Measurements from ENCODE around the gene ZNF496.
"Not testable (repeated sequence)": the region's sequence is repeated elsewhere in the genome, so short reads cannot be mapped to it uniquely, and the experiment has no call there.

Gene ZNF496

DNA sequence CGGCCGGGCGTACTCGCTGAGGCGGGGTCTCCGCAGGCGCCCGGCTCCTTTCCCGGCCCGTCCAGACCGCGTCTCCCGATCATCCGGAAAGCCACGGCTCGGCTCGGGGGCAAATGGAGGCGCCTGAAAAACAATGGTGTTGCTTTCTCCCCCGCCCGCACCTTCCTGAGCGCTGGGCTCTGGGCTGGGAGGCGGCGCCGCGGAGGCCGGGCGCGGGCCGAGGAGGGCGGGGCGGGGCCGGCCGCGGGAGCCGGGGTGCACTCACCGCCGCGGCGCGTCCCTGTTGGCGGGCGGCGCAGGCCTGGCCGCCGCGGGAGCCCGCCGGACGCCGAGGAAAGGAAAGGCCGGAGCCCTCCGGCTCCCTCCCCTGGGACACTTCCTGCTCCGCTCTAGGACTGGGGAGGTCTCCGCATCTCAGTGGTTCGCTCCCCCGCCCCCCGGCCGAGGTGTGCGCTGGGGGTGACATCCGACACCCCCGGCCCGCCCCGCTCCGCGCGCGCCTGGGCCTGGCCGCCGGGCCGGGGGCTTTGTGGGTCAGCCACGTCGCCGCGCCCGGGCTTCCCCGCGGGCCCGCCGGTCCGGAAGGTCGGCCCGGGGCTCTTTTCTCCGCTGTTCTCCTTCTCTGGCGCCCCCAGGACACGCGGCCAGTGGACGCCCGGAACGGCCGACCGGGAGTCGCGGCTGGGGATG is at the start of gene ZNF496:
TSS of gene ZNF496 (minus strand) at position 343 of the 690 bp plus-strand sequence. CDS start 2,289 bp downstream, outside the sequence.
- peak; percentile 94 for DNase-seq

- DNase-seq, result no peak
These were observed 46.8 kb upstream of the ZNF496 start for GRCh38 chr1:247378334-247379073.

DNA sequence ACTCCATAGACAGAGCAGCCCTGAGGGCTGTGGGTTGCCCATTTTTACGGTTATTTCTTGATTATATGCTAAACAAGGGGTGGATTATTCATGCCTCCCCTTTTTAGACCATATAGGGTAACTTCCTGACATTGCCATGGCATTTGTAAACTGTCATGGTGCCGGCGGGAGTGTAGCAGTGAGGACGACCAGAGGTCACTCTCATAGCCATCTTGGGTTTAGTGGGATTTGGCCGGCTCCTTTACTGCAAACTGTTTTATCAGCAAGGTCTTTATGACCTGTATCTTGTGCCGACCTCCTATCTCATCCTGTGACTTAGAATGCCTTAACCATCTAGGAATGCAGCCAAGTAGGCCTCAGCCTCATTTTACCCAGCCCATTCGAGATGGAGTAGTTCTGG is 46.0 kb upstream of the ZNF496 start:
- DNase-seq, result not testable (repeated sequence)

- no peak for DNase-seq
These were observed 45.0 kb upstream of the ZNF496 start for GRCh38 chr1:247376659-247377058.

DNA sequence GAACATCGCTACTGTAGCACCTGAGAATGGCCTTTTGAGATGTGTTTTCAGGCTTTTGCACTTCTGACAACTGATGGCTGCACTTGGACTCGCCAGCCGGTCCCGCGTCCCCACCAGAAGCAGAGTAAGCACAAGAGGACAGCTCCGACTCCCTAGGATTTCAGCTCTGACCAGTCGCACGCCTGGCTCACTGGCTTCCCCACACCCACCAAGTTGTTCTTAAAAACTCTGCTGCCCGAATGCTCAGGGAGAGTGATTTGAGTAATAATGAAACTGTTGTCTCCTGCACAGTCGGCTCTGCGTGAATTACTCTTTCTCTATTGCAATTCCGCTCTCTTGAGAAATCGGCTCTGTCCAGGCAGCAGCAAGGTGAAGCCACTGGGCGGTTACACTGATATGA is 44.1 kb upstream of the ZNF496 start:
- DNase-seq, result no peak

DNA sequence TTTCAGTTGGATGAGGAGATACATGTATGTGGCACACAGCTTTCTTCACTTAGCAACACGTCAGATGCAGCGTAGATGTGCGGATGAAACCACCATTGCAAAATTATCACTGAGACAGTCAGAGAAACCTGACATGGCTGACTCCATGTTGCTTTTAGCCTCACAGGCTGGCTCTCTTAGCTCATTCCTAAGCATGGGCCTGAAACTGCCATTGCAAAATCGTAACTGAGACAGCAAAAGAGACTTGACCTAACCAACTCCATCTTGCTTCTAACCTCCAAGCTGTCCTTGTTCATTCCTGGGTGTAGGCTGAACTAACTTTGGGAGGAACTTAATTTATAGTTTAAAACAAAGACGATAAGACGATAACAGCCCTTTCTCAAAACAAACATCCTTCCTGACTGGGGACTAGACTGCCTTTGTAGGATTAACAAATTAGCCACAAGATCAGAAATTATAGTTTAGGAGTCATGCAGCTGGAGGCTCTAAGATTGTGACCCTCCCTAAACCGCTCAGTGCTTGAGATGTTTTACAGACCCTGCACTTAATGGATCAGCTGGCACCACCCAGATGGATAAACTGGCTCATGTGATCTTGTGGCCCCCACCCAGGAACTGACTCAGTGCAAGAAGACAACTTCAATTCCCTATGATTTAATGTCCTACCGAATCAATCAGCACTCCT is 43.1 kb upstream of the ZNF496 start:
- not testable (repeated sequence) for DNase-seq

GRCh38 chr1:247373721-247374141 is 42.1 kb upstream of the ZNF496 start:
- peak; percentile 47 for DNase-seq

GRCh38 chr1:247371801-247372259 is 40.2 kb upstream of the ZNF496 start:
- no peak for DNase-seq

- no peak for DNase-seq
These were observed 39.4 kb upstream of the ZNF496 start for GRCh38 chr1:247370786-247371732.

DNA sequence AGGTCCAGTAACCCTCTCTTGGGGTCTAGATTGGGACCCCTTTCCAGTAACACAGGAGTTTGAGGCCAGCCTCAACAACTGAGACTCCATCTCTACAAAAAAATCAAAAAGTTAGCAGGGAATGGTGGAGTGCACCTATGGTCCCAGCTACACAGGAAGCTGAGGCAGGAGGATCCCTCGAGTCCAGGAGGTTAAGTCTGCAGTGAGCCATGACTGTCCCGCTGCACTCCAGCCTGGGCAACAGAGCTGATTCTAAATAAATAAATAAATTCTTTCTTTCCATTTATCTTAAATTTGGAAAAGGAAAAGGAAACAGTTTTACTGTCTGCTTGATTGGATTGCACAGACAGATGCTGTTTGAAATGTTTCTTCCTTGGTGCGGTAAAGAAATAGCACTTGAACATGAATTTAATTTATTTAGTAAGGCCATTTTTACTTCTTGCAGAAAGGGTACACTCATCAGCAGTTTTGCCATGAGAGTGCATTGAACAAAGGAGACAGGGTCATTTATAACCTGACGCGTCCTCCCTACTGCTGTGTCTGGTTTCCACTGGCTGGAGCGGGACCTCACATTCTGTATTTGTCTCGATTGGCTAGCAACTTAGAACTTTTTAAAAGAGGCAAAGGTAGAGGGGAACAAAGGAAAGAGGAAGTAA is 37.0 kb upstream of the ZNF496 start:
- no peak for DNase-seq

DNA sequence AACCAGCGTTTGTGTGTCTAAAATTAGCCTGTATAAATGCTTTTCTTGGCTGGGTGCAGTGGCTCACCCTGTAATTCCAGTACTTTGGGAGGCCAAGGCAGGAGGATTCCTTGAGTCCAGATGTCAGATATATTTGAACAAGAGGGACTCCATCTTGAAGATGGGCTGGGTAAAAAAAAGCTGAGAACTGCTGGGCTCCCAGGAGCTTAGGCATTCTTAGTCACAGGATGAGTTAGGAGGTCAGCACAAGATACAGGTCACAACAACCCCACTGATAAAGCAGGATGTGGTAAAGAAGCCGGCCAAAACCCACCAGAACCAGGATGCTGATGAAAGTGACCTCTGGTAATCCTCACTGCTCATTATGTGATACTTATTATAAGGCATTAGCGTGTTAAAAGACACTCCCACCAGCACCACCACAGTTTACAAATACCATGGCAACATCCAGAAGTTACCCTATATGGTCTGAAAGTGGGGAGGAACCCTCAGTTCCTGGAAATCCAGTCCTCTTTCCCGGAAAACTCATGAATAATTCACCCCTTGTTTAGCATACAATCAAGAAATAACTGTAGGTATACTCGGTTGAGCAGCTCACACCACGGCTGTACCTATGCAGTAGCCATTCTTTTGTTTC is 36.2 kb upstream of the ZNF496 start:
- DNase-seq, result no peak

DNA sequence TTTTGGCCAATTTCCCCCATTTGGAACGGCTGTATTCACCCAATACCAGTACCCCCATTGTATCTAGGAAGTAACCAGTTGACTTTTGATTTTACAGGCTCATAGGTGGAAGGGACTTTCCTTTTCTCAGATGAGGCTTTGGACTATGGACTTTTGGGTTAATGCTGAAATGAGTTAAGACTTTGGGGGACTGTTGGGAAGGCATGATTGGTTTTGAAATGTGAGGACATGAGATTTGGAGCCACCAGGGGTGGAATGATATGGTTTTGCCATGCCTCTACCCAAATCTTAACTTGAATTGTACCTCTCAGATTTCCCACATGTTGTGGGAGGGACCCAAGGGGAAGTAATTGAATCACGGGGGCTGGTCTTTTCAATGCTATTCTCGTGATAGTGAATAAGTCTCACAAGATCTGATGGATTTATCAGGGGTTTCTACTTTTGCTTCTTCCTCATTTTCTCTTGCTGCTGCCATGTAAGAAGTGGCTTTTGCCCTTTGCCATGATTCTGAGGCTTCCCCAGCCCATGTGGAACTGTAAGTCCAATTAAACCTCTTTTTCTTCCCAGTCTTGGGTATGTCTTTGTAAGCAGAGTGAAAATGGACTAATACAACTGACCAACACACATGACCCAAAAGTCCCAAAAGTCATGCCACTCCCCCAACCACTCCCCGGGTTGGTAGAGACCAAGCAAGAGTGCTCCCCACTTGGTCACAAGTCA is 35.4 kb upstream of the ZNF496 start:
- no peak for DNase-seq

GRCh38 chr1:247366345-247366744 is 34.7 kb upstream of the ZNF496 start:
- not testable (repeated sequence) for DNase-seq

- DNase-seq, result no peak
These were observed 33.4 kb upstream of the ZNF496 start for GRCh38 chr1:247365023-247365422.

GRCh38 chr1:247363000-247363399 is 31.3 kb upstream of the ZNF496 start:
- not testable (repeated sequence) for DNase-seq

DNA sequence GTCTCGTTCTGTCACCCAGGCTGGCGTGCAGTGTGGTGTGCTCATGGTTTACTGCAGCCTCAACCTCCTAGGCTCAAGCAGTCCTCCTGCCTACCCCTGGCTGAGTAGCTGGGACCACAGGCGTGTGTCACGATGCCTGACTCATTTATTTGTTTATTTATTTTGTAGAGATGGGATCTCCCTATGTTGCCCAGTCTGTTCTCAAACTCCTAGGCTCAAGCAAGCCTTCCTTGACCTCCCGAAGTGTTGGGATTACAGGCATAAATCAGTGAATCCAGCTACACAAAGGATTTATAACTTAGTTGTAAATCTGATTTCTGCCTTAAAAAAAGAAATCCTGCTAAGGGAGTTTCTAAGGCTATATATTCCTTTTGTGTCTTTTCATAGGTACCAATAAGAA is 30.5 kb upstream of the ZNF496 start:
- no peak for DNase-seq

DNA sequence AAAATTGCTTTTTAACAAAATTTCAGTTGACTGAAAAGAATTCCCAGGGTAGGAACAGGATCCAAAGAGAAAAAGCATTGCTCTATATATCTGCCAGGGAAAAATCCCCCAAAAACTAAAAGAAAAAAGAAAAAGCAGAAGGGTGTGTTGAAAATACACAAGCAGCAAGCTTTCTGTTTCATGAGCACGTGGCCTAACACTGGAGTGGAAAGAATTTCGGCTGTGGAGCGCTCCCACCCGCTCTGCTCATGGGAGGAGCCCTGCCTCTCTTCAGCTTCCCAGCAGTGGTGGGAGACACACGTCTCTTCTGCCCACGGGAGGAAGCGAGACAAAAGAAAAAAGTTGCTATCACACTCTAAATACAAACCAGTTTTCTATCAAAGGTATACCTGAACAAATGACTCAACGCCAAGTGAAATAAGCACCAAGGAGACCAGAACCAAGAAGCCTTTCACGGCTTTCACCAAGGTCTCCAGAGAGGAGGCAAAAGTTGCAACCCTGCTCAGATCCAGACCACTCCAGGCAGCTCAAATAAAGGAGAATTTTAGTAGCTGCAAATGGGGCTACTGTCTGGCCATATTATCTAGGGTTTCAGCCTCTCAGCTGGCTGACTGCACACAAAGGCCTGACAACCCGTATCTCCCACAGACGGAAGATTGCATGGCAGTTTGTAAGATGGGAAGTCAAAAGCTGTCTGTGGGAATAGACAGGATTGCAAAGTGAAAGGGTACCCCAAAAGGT is 29.5 kb upstream of the ZNF496 start:
- DNase-seq, result peak; percentile 82

DNA sequence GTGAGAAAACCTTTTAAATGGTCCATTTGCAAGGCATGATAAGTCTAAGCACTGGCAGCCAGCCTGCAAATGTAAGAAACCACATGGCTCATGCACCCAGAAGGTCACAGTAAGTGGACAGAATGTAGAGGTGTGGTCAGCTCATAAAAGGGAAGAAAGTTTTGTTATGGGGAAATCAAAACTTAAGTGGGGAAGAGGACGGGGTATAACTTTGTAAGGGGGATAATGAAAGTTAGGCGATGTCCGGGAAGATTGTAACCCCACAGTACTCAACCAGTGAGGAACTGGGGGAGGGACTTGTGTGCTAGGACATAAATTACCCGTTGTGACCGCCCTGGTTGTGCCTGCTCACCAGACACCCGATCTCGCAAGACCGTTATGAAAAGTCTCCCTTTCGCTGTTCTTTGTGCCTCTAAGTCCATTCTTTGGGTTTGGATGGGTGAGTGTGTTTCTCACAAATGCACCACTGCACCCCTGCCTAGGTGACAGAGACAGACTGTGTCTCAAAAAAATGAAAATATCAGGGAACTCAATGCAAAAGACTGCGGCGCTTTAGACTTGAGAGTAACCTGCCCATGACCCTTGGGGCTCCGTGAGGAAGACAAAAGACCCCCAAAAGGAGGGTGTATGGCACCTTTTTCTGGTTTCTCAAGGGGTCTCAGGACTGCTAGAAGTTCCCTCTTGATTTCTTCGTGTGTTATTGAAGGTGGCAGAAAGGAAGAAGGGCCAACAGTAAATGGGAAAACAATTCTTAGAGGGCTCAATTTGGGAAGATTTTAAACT is 28.6 kb upstream of the ZNF496 start:
- no peak for DNase-seq

- DNase-seq, result no peak
These were observed 27.9 kb upstream of the ZNF496 start for GRCh38 chr1:247359559-247359958.
